Measurements from ENCODE around the gene ARAP1. TPM values are rescaled to one million over a fixed set of nuclear protein-coding genes. Genes with fewer than 3 reads are reported as not detected.

The ARAP1 gene
- total RNA-seq, 1 donor = 95.2 TPM

DNA sequence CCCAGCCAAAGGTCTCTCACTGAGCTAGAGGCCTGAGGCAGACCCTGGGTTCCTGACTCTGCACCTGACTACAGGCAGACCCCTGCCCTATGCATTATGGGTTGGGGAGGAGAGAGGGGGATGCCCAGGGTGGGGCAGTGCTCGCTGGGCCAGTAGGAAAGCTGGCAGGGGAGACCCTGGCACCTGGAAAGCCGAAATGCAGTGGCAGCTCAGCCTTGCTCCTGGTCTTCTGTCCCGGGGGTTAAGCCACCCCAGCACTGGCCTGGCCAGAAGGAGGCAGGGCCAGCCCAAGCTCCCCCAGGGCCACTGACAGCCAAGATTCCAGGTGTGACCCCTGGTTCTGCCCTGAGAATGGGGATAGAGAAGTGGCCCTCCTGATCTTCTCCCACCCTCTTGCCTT lies 5.4 kb downstream of the ARAP1 start:
- TF ChIP-seq, protein P1, sequence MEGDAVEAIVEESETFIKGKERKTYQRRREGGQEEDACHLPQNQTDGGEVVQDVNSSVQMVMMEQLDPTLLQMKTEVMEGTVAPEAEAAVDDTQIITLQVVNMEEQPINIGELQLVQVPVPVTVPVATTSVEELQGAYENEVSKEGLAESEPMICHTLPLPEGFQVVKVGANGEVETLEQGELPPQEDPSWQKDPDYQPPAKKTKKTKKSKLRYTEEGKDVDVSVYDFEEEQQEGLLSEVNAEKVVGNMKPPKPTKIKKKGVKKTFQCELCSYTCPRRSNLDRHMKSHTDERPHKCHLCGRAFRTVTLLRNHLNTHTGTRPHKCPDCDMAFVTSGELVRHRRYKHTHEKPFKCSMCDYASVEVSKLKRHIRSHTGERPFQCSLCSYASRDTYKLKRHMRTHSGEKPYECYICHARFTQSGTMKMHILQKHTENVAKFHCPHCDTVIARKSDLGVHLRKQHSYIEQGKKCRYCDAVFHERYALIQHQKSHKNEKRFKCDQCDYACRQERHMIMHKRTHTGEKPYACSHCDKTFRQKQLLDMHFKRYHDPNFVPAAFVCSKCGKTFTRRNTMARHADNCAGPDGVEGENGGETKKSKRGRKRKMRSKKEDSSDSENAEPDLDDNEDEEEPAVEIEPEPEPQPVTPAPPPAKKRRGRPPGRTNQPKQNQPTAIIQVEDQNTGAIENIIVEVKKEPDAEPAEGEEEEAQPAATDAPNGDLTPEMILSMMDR (IDR thresholded peaks at IDR 0.05; ENCODE audit: extremely low read depth, low read depth, low read length) = no peak
- peaks cover 69% of the 10 kb centered on the region for H3K79me2 ChIP-seq (ENCODE audit: insufficient read depth, low read length)
- H3K4me3 ChIP-seq (ENCODE audit: insufficient read depth, low read length) = no peak overlapping the region
- peak; percentile 48 for DNase-seq (ENCODE audit: insufficient read length, low spot score, missing footprints)
- H2AFZ ChIP-seq (ENCODE audit: low read length) = no peak overlapping the region
- H3K9me3 ChIP-seq (ENCODE audit: low read depth, low read length) = no peaks in the 10 kb centered on the region
- no peak overlapping the region for H3K27ac ChIP-seq (ENCODE audit: low read depth, low read length)
- H3K4me2 ChIP-seq (ENCODE audit: insufficient read depth, low read length) = no peak overlapping the region
- H3K36me3 ChIP-seq (ENCODE audit: insufficient read depth, low read length) = no peaks in the 10 kb centered on the region
- H4K20me1 ChIP-seq (ENCODE audit: insufficient read depth, low read length) = peaks cover 9% of the 10 kb centered on the region
- peaks cover 9% of the 10 kb centered on the region for H3K4me1 ChIP-seq (ENCODE audit: insufficient read depth, low read length)
- no peaks in the 10 kb centered on the region for H3K27me3 ChIP-seq (ENCODE audit: insufficient read depth, low read length)

DNA sequence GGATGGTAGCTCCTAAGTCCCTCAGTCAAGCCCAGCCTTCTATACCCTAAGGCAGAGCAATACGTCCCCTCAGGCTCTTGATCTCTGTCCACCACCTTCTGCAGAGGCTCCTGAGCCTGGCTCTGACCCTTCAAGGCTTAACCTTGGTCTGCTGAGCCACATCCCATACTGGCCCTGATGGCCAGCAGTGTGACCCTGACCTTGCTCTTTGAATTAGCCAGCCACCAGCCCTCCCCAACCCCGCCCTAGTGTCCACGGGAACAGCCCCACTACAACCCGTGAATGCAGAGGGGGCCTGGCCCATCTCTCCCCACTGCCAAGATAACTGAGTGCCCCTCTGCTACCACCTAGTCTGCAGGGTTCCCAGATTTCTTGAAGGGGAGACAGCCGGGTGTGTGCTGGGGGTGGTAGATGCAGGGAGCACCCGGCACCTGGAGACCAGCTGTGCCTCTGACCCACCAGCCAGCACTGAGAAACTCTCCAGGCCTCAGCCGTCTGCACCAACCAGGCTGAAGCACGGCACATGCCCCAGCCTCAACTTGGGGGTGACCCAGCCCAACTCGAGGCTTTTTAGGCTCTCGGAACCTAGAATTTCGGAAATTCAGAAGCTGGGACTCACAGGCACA lies 6.2 kb downstream of the ARAP1 start:
- Histone ChIP-seq H3K4me3 (ENCODE audit: insufficient read depth, low read length) (no peak overlapping the region), H4K20me1 (ENCODE audit: insufficient read depth, low read length) (peaks cover 9% of the 10 kb centered on the region), H3K27ac (ENCODE audit: low read depth, low read length) (no peak overlapping the region), H3K27me3 (ENCODE audit: insufficient read depth, low read length) (no peaks in the 10 kb centered on the region), H2AFZ (ENCODE audit: low read length) (no peak overlapping the region), H3K4me1 (ENCODE audit: insufficient read depth, low read length) (peaks cover 10% of the 10 kb centered on the region), H3K36me3 (ENCODE audit: insufficient read depth, low read length) (no peaks in the 10 kb centered on the region), H3K79me2 (ENCODE audit: insufficient read depth, low read length) (peaks cover 69% of the 10 kb centered on the region), H3K9me3 (ENCODE audit: low read depth, low read length) (no peaks in the 10 kb centered on the region), H3K4me2 (ENCODE audit: insufficient read depth, low read length) (no peak overlapping the region)
- TF ChIP-seq, protein P1 (IDR thresholded peaks at IDR 0.05; ENCODE audit: extremely low read depth, low read depth, low read length) = no peak
- peak; percentile 76 for DNase-seq (ENCODE audit: insufficient read length, low spot score, missing footprints)

DNA sequence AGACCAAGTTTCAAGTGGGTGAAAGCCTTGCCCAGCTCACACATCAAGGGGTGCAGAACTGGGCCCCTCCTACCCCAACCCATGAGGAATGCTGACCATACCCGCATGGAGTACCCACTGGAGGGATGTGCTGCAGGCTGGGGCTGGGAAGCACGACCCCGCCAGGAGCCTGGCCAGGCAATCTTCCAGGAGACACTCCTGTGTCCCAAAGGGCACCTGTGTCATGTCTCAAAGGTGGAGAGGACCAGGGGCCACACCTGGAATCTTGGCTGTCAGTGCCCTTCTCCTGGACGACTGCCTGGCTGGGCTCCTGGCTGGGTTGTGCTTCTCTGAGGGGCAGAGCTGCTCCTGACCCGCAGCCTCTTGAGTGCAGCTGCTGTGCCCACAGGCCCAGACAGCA lies 6.7 kb downstream of the ARAP1 start:
- no peaks in the 10 kb centered on the region for H3K36me3 ChIP-seq (ENCODE audit: insufficient read depth, low read length)
- no peak overlapping the region for H3K27ac ChIP-seq (ENCODE audit: low read depth, low read length)
- peaks cover 7% of the 10 kb centered on the region for H4K20me1 ChIP-seq (ENCODE audit: insufficient read depth, low read length)
- peak; percentile 84 for DNase-seq (ENCODE audit: insufficient read length, low spot score, missing footprints)
- H3K4me3 ChIP-seq (ENCODE audit: insufficient read depth, low read length) = no peak overlapping the region
- H2AFZ ChIP-seq (ENCODE audit: low read length) = no peak overlapping the region
- no peaks in the 10 kb centered on the region for H3K27me3 ChIP-seq (ENCODE audit: insufficient read depth, low read length)
- TF ChIP-seq, protein P1 (IDR thresholded peaks at IDR 0.05; ENCODE audit: extremely low read depth, low read depth, low read length) = no peak
- no peaks in the 10 kb centered on the region for H3K9me3 ChIP-seq (ENCODE audit: low read depth, low read length)
- H3K79me2 ChIP-seq (ENCODE audit: insufficient read depth, low read length) = peaks cover 69% of the 10 kb centered on the region
- no peak overlapping the region for H3K4me2 ChIP-seq (ENCODE audit: insufficient read depth, low read length)
- H3K4me1 ChIP-seq (ENCODE audit: insufficient read depth, low read length) = peaks cover 13% of the 10 kb centered on the region

DNA sequence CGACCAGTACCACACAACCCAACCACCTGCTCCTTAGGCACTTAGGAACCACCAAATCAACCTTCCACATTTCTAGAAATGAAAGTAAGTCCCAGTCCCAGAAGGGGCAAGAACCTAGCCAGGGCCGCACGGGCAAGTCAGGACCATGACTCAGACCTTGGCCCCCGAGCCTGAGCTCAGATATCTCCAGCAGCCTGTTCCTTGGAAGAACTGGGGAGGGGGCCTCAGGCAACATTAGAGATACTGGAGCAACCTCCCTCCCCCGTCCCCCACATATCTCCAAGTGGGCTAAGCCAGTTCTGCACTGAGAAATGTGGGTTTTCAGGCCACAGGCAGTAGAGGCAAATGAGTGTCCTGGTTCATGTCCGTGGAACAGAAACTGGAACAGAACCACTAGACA lies 7.7 kb downstream of the ARAP1 start:
- Histone ChIP-seq H4K20me1 (ENCODE audit: insufficient read depth, low read length) (peaks cover 7% of the 10 kb centered on the region), H3K27ac (ENCODE audit: low read depth, low read length) (no peak overlapping the region), H3K9me3 (ENCODE audit: low read depth, low read length) (no peaks in the 10 kb centered on the region), H3K4me2 (ENCODE audit: insufficient read depth, low read length) (no peak overlapping the region), H2AFZ (ENCODE audit: low read length) (no peak overlapping the region), H3K27me3 (ENCODE audit: insufficient read depth, low read length) (no peaks in the 10 kb centered on the region), H3K4me3 (ENCODE audit: insufficient read depth, low read length) (no peak overlapping the region), H3K4me1 (ENCODE audit: insufficient read depth, low read length) (peaks cover 22% of the 10 kb centered on the region), H3K79me2 (ENCODE audit: insufficient read depth, low read length) (peaks cover 71% of the 10 kb centered on the region), H3K36me3 (ENCODE audit: insufficient read depth, low read length) (no peaks in the 10 kb centered on the region)
- TF ChIP-seq, protein P1 (IDR thresholded peaks at IDR 0.05; ENCODE audit: extremely low read depth, low read depth, low read length) = no peak
- DNase-seq (ENCODE audit: insufficient read length, low spot score, missing footprints) = no peak

All from osteoblast (primary cell).